Measurements from ENCODE around the gene MAP2K3.

MAP2K3 gene

DNA sequence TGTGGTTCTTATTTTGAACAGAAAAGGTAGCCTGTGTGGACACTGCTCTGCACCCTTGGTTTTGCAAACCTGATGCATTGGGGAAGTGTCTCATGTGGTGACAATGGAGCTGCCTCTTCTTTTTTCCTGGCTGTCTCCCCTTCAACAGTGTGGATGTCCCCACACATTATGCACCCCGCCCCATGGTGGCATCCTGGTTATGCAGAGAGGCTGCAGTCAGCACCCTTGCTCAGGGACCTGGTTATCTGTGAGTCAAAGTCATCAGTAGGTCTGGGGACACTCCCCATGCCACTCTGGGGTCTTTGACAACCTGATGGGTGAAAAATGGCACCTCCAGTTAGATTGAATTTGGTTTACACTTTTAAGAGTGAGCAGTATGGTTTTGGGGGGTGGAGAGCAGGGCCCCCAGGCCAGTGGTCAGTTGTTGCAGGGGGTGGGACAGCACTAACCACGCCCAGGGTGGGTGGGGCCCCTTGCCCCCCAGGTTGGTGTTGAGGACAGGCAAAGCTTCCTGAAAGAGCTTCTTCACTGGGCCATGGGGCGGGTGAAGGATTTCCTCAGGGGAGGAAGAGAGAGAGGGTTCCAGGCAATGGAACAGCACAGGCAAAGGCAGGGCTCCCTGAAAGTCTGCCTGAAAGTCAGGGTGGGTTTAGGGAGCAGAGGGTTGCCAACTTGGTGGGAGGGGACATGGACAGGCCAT is 67.0 kb downstream of the MAP2K3 start:
- TF ChIP-seq, protein P1, sequence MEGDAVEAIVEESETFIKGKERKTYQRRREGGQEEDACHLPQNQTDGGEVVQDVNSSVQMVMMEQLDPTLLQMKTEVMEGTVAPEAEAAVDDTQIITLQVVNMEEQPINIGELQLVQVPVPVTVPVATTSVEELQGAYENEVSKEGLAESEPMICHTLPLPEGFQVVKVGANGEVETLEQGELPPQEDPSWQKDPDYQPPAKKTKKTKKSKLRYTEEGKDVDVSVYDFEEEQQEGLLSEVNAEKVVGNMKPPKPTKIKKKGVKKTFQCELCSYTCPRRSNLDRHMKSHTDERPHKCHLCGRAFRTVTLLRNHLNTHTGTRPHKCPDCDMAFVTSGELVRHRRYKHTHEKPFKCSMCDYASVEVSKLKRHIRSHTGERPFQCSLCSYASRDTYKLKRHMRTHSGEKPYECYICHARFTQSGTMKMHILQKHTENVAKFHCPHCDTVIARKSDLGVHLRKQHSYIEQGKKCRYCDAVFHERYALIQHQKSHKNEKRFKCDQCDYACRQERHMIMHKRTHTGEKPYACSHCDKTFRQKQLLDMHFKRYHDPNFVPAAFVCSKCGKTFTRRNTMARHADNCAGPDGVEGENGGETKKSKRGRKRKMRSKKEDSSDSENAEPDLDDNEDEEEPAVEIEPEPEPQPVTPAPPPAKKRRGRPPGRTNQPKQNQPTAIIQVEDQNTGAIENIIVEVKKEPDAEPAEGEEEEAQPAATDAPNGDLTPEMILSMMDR (IDR thresholded peaks at IDR 0.05; ENCODE audit: unreplicated experiment in 3 of 3), result no peak
- Mint-ChIP-seq H3K27ac (no peak overlapping the region), H3K27me3 (ENCODE audit: low read depth) (peaks cover 11% of the 10 kb centered on the region), H3K4me3 (no peak overlapping the region), H3K4me1 (no peaks in the 10 kb centered on the region), H3K9me3 (no peaks in the 10 kb centered on the region), H3K36me3 (ENCODE audit: low read depth) (no peaks in the 10 kb centered on the region)

DNA sequence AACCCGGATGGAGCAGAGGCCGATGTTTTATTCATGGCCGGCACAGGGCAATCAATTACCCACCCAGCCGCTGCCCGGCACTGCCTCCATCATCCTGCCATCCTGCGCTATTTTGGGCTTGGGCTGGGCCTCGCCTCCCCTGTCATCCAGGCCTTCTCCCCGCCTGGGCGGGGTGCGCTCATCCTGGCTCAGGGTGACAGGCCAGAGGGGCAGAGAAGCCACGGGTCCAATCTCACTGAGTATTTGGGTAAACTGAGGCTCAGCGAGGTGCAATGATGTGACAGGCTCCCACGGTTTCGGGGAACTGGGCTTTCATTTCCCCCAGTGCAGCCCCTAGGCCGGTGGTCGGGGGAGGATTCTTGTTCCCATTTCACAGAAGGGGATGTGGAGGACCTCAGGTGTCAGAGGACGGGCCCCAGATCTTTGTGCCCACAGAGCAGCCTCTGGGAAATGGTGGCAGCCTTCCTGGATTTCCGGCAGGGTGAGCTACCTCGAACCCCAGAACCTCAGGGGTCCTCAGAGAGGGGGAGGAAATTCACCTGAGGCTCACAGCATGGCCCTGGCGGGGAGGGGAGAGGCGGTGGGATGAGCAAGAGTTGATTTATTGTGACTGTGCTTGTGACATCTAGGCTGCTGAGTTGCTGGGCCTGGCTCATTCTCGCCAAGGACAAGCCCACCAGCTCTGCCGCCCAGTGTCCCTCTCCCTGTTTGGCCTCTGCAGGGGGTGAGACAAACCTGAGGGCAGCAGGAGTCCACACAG is 67.9 kb downstream of the MAP2K3 start:
- H3K9me3 Mint-ChIP-seq, result no peaks in the 10 kb centered on the region
- no peak overlapping the region for H3K27ac Mint-ChIP-seq
- no peaks in the 10 kb centered on the region for H3K4me1 Mint-ChIP-seq
- peaks cover 14% of the 10 kb centered on the region for H3K27me3 Mint-ChIP-seq (ENCODE audit: low read depth)
- H3K4me3 Mint-ChIP-seq, result no peak overlapping the region
- H3K36me3 Mint-ChIP-seq (ENCODE audit: low read depth), result no peaks in the 10 kb centered on the region
- TF ChIP-seq, protein P1 (IDR thresholded peaks at IDR 0.05; ENCODE audit: unreplicated experiment in 3 of 3), result no peak

DNA sequence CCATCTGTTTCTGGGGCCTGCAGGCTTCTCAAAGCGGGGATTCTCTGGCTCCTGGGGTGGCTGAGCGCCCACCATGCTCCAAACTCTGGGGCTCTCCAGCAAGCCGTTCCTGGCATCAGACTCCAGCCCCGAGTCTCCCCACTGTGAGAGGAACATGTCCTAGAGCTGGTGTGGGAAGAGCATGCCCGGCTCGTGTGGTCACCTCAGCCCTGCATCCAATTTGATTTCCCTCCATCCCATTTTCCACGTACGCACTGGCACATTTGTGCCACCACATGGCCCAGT is 68.4 kb downstream of the MAP2K3 start:
- H3K4me1 Mint-ChIP-seq, result no peaks in the 10 kb centered on the region
- no peak overlapping the region for H3K4me3 Mint-ChIP-seq
- no peaks in the 10 kb centered on the region for H3K36me3 Mint-ChIP-seq (ENCODE audit: low read depth)
- H3K27ac Mint-ChIP-seq, result no peak overlapping the region
- H3K27me3 Mint-ChIP-seq (ENCODE audit: low read depth), result peaks cover 14% of the 10 kb centered on the region
- TF ChIP-seq, protein P1 (IDR thresholded peaks at IDR 0.05; ENCODE audit: unreplicated experiment in 3 of 3), result no peak
- H3K9me3 Mint-ChIP-seq, result no peaks in the 10 kb centered on the region

DNA sequence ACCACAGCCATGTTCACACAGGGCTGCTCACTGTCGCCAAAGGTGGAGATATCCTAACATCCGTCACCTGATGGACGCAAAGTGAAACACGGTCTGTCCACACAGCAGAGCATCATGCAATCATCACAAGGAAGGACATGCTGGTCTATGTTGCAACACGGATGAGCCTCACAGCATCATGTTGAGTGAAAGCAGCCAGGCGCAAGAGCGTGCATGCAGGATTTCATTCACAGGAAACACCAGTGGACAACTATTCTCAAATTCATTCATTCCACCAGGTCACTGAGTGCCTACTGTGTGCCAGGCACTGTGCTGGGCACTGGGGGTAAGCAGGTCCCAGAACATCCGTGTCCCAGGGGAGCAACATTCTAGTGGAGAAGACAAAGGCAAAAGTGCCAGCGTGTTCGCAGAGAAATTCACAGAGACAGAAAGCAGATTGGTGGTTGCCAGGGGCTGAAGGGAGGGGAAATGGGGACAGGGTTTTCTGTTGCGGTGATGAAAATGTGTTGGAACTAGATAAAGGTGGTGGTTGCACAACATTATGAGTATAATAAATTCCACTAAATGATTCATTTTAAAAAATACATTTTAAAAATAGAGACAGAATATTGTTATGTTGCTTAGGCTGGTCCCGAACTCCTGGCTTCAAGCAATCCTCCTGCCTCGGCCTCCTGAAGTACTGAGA is 69.0 kb downstream of the MAP2K3 start:
- no peak overlapping the region for H3K4me3 Mint-ChIP-seq
- no peaks in the 10 kb centered on the region for H3K9me3 Mint-ChIP-seq
- H3K27ac Mint-ChIP-seq, result no peak overlapping the region

DNA sequence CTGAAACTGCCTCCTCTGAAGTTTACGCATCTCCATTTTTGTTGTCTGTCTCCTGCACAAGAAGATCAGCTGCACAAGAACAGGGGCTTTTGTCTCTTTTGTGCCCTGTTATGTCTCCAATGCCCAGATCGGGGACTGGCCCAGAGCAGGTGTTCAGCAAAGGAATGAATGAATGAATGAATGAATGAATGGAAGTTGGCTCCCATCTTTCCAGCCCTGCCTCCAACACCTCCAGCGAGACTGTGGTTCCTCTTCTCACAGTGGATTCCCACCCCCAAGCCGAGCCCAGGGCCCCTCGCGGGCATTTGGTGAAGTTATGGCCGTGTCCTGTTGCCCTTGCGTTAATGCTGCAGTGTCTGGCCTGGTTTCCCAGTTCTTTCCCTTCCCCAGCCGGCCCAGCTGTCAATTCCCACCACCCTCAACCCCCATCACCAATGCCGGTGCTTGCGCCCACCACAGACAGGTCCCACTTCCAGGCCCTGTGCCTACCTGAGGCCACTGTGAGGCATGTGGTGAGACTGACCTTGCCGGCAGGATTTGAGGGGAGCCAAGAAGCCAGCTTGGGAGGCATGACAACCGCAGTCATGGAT is 70.4 kb downstream of the MAP2K3 start:
- no peaks in the 10 kb centered on the region for H3K4me1 Mint-ChIP-seq
- H3K27me3 Mint-ChIP-seq (ENCODE audit: low read depth), result peaks cover 14% of the 10 kb centered on the region
- H3K27ac Mint-ChIP-seq, result no peak overlapping the region
- no peaks in the 10 kb centered on the region for H3K36me3 Mint-ChIP-seq (ENCODE audit: low read depth)
- TF ChIP-seq, protein P1 (IDR thresholded peaks at IDR 0.05; ENCODE audit: unreplicated experiment in 3 of 3), result no peak
- no peak overlapping the region for H3K4me3 Mint-ChIP-seq
- no peaks in the 10 kb centered on the region for H3K9me3 Mint-ChIP-seq

More for the DNA sequence above, 69.0 kb downstream of the MAP2K3 start:
- Mint-ChIP-seq H3K4me1 (no peaks in the 10 kb centered on the region), H3K27me3 (ENCODE audit: low read depth) (peaks cover 14% of the 10 kb centered on the region), H3K36me3 (ENCODE audit: low read depth) (no peaks in the 10 kb centered on the region)
- TF ChIP-seq, protein P1 (IDR thresholded peaks at IDR 0.05; ENCODE audit: unreplicated experiment in 3 of 3), result no peak
